Neural progenitor cell (in vitro differentiated cells): ENCODE measurements around the gene MBLAC2. TPM values are rescaled to one million over a fixed set of nuclear protein-coding genes. Genes with fewer than 3 reads are reported as not detected.

Experiments used
- DNase-seq: peaks from one replicate; pipeline ENCODE4 v3.0.0-alpha.2; 2016; ENCODE audit warnings: low spot score
- H2AFZ ChIP-seq: fragments of 200-600 bp; sonication (generic); replicated peaks from 2 replicates; pipeline ENCODE4 v1.6.1; 2016; ENCODE audit warnings: antibody characterized with exemption
- H3F3A ChIP-seq: fragments of 200-600 bp; sonication (generic); 2 replicates; pipeline ENCODE4 v1.6.1; 2016; ENCODE audit warnings: antibody characterized with exemption, low read depth
- H3K27ac ChIP-seq: fragments of 200-600 bp; sonication (generic); 2 replicates; pipeline ENCODE4 v1.5.1; 2016; ENCODE audit warnings: mild to moderate bottlenecking
- H3K27me3 ChIP-seq: fragments of 200-600 bp; sonication (generic); 2 replicates; pipeline ENCODE4 v1.6.1; 2016; ENCODE audit warnings: mild to moderate bottlenecking, moderate library complexity
- H3K36me3 ChIP-seq: fragments of 200-600 bp; sonication (generic); 2 replicates; pipeline ENCODE4 v1.5.1; 2016
- H3K4me1 ChIP-seq: fragments of 200-600 bp; sonication (generic); 2 replicates; pipeline ENCODE4 v1.6.1; 2016; ENCODE audit warnings: mixed run types
- H3K4me2 ChIP-seq: fragments of 200-600 bp; sonication (generic); 2 replicates; pipeline ENCODE4 v1.6.1; 2016
- H3K4me3 ChIP-seq: fragments of 200-600 bp; sonication (generic); 2 replicates; pipeline ENCODE4 v1.5.1; 2016
- H3K79me2 ChIP-seq: fragments of 200-600 bp; sonication (generic); 2 replicates; pipeline ENCODE4 v1.6.1; 2016; ENCODE audit warnings: low read depth
- H3K9ac ChIP-seq: fragments of 200-600 bp; sonication (generic); 2 replicates; pipeline ENCODE4 v1.6.1; 2016
- H3K9me3 ChIP-seq: fragments of 200-600 bp; sonication (generic); 2 replicates; pipeline ENCODE4 v1.5.1; 2016; ENCODE audit warnings: low read depth
- H4K20me1 ChIP-seq: fragments of 200-600 bp; sonication (generic); 2 replicates; pipeline ENCODE4 v1.6.1; 2016; ENCODE audit warnings: low read depth
- H3K27ac Mint-ChIP-seq: 3 replicates; pipeline ENCODE4 v1.8.0; 2021; ENCODE audit warnings: mixed read lengths
- H3K27me3 Mint-ChIP-seq: 2 replicates; pipeline ENCODE4 v1.8.0; 2022; ENCODE audit warnings: low read depth, mild to moderate bottlenecking, inconsistent platforms, moderate library complexity, mixed read lengths; ENCODE audit not compliant: insufficient read depth
- H3K36me3 Mint-ChIP-seq: 3 replicates; pipeline ENCODE4 v1.8.0; 2021; ENCODE audit warnings: mixed read lengths
- H3K4me1 Mint-ChIP-seq: 3 replicates; pipeline ENCODE4 v1.8.0; 2021; ENCODE audit warnings: mixed read lengths
- H3K4me3 Mint-ChIP-seq: 3 replicates; pipeline ENCODE4 v1.8.0; 2021; ENCODE audit warnings: mild to moderate bottlenecking, moderate library complexity, mixed read lengths
- H3K9me3 Mint-ChIP-seq: 3 replicates; pipeline ENCODE4 v1.8.0; 2020; ENCODE audit warnings: mixed read lengths
- CTCF ChIP-seq: fragments of 200-600 bp; sonication (generic); IDR thresholded peaks from 2 replicates; pipeline ENCODE4 v1.5.1; 2017; ENCODE audit warnings: antibody characterized with exemption, mild to moderate bottlenecking
- EZH2 ChIP-seq: fragments of 200-600 bp; sonication (generic); IDR thresholded peaks from 2 replicates; pipeline ENCODE4 v1.6.1; 2017; ENCODE audit warnings: antibody characterized with exemption, mild to moderate bottlenecking, moderate library complexity
- EZH2phosphoT487 ChIP-seq: fragments of 200-600 bp; sonication (generic); IDR thresholded peaks from 2 replicates; pipeline ENCODE4 v1.6.1; 2017; ENCODE audit warnings: antibody characterized with exemption
- total RNA-seq: library from RNA; depleted of rRNA; stranded (reverse); fragments of >200 nt; gene quantifications from 2 replicates; pipeline ENCODE4 v1.2.3, GENCODE V29; 2015; ENCODE audit warnings: low replicate concordance

The MBLAC2 gene
- total RNA-seq, 1 donor from 2014 or later: 5.7 TPM

- H3K9me3 ChIP-seq: no peaks in the 10 kb centered on the region
- no peaks in the 10 kb centered on the region for H3K36me3 ChIP-seq
- Mint-ChIP-seq H3K27me3 (peaks cover 10% of the 10 kb centered on the region), H3K27ac (no peak overlapping the region), H3K36me3 (peaks cover 5% of the 10 kb centered on the region), H3K4me1 (peaks cover 29% of the 10 kb centered on the region), H3K4me3 (no peak overlapping the region), H3K9me3 (no peaks in the 10 kb centered on the region)
- H3F3A ChIP-seq: peaks cover 34% of the 10 kb centered on the region
- H2AFZ ChIP-seq: no peak overlapping the region
- H3K27me3 ChIP-seq: peaks cover 16% of the 10 kb centered on the region
- no peak overlapping the region for H3K4me2 ChIP-seq
- TF ChIP-seq EZH2 (no peak), EZH2phosphoT487 (no peak), CTCF (no peak)
- no peak overlapping the region for H3K27ac ChIP-seq
- H4K20me1 ChIP-seq: no peaks in the 10 kb centered on the region
- no peak for DNase-seq
- H3K9ac ChIP-seq: no peak overlapping the region
- H3K4me1 ChIP-seq: peaks cover 15% of the 10 kb centered on the region
- H3K79me2 ChIP-seq: no peaks in the 10 kb centered on the region
- no peak overlapping the region for H3K4me3 ChIP-seq
These were observed 5.2 kb upstream of the MBLAC2 start for GRCh38 chr5:90479611-90480385.

GRCh38 chr5:90477621-90478215, 3.1 kb upstream of the MBLAC2 start:
- Mint-ChIP-seq H3K36me3 (peaks cover 1% of the 10 kb centered on the region), H3K27me3 (peaks cover 12% of the 10 kb centered on the region), H3K9me3 (no peaks in the 10 kb centered on the region), H3K4me1 (peaks cover 33% of the 10 kb centered on the region), H3K4me3 (no peak overlapping the region), H3K27ac (no peak overlapping the region)
- peaks cover 21% of the 10 kb centered on the region for H3K4me1 ChIP-seq
- no peak overlapping the region for H3K27ac ChIP-seq
- H3K4me3 ChIP-seq: no peak overlapping the region
- H3K27me3 ChIP-seq: peaks cover 26% of the 10 kb centered on the region
- TF ChIP-seq CTCF (no peak), EZH2phosphoT487 (no peak), EZH2 (no peak)
- peaks cover 45% of the 10 kb centered on the region for H3F3A ChIP-seq
- H3K9ac ChIP-seq: no peak overlapping the region
- no peak for DNase-seq
- H4K20me1 ChIP-seq: peaks cover 3% of the 10 kb centered on the region
- no peaks in the 10 kb centered on the region for H3K79me2 ChIP-seq
- H3K36me3 ChIP-seq: no peaks in the 10 kb centered on the region
- no peak overlapping the region for H3K4me2 ChIP-seq
- H3K9me3 ChIP-seq: no peaks in the 10 kb centered on the region
- no peak overlapping the region for H2AFZ ChIP-seq

GRCh38 chr5:90477073-90477472, 2.5 kb upstream of the MBLAC2 start:
- peak overlapping the region; percentile 2 for H3K27ac Mint-ChIP-seq
- Histone ChIP-seq H3K27ac (no peak overlapping the region), H3K27me3 (peaks cover 33% of the 10 kb centered on the region), H3K9ac (no peak overlapping the region), H3K4me2 (no peak overlapping the region), H3K4me3 (no peak overlapping the region), H4K20me1 (peaks cover 3% of the 10 kb centered on the region), H3K79me2 (peaks cover 3% of the 10 kb centered on the region), H3K9me3 (no peaks in the 10 kb centered on the region), H2AFZ (no peak overlapping the region), H3F3A (peaks cover 45% of the 10 kb centered on the region), H3K4me1 (peaks cover 21% of the 10 kb centered on the region), H3K36me3 (no peaks in the 10 kb centered on the region)
- no peaks in the 10 kb centered on the region for H3K9me3 Mint-ChIP-seq
- H3K36me3 Mint-ChIP-seq: peaks cover 1% of the 10 kb centered on the region
- H3K4me1 Mint-ChIP-seq: peaks cover 36% of the 10 kb centered on the region
- DNase-seq: peak; percentile 37
- no peak overlapping the region for H3K4me3 Mint-ChIP-seq
- H3K27me3 Mint-ChIP-seq: peaks cover 9% of the 10 kb centered on the region
- no peak for TF ChIP-seq CTCF
- no peak for TF ChIP-seq EZH2
- no peak for TF ChIP-seq EZH2phosphoT487
